Measurements from ENCODE around the gene SPACA4.
"Not testable (repeated sequence)": the region's sequence is repeated elsewhere in the genome, so short reads cannot be mapped to it uniquely, and the experiment has no call there.

SPACA4 gene

DNA sequence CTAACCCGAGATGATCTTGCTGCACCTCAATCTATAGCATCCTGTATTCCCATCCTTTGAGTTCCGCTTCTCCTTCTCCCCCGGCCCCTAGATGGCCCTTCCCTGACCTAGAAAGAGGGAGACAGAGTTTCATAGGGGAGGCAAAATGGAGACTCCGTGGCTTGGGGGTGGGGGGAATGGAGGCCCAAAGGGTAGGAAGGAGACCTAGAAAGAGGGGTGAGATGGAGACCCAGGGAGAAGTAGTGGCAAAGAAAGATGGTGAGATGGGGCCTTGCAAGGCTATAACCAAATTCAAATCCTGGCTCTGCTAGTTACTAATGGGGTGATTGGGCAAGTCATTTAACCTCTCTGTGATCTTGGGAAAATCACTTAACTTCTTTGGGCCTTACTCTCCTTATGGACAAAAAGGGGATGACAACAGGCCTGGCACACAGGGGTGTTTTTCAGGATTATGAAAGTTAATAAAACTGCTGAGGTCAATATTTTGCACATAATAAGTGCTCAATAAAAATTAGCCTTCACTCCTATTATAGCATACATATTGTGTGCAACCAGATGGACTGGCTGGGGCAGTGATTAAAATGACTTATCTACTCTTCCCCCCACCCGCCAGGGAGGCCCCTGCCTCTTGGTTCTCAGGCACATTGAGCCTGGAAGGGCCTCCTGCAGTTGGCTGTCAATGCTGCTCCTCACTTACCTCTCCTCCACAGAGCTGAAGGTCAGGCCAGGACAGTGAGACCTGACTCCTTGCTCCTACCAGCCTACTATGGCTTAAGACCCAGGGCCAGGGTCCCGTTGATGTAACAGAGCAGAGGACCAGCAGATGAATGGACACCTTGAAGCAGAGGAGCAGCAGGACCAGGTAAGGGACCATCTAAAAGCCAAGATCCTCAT lies 13.4 kb downstream of the SPACA4 start:
- DNase-seq = no peak

DNA sequence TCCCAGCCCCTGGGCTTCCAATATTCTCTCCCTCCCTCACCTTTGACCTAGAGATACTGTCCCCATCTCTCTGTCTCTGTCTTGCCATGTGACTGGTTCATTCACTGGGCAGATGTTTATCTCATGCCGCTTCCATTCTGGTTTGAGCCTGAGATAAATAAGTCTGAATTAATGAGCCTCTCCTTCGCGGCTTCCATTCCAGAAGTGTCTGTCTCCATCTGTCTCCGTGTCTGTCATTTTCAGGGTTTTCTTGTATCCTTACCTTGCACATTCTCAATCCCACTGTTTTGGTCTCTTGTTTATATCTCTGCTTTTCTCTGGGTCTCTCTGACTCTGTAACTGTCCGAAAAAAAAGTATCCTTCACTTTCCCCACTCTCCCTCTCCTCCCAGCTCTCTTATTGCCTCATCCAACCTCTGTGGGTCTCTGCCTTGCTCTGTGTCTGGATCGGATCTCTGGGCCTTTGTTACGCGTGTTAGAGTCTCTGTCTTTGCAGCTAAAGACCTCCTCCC lies 17.1 kb downstream of the SPACA4 start:
- DNase-seq = no peak

DNA sequence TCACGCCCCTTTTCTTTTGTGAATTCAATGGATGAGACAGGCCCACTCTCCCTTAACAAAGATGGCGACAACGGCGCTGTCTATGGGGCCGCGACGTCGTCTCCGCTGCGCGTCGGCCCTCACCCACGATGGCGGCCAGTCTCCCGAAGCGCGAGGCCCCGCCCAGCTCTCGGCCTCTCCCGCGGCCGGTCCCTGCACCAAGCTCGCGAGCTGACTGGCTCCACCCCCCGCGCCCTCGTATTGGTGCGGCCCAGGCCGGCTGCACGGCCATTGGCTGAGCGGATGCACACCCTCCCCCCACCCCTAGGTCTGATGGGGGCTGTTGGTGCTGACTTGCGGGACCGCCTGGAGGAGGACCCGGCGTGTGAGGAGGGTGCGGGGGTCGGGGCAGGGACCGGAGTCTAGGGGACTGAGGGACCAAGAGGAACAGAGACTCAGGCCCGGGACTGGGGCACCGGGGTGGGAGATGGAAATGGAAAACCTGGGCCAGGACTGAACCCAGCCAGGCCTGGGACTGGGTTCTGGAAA lies 17.6 kb downstream of the SPACA4 start:
- DNase-seq = peak; percentile 55

DNA sequence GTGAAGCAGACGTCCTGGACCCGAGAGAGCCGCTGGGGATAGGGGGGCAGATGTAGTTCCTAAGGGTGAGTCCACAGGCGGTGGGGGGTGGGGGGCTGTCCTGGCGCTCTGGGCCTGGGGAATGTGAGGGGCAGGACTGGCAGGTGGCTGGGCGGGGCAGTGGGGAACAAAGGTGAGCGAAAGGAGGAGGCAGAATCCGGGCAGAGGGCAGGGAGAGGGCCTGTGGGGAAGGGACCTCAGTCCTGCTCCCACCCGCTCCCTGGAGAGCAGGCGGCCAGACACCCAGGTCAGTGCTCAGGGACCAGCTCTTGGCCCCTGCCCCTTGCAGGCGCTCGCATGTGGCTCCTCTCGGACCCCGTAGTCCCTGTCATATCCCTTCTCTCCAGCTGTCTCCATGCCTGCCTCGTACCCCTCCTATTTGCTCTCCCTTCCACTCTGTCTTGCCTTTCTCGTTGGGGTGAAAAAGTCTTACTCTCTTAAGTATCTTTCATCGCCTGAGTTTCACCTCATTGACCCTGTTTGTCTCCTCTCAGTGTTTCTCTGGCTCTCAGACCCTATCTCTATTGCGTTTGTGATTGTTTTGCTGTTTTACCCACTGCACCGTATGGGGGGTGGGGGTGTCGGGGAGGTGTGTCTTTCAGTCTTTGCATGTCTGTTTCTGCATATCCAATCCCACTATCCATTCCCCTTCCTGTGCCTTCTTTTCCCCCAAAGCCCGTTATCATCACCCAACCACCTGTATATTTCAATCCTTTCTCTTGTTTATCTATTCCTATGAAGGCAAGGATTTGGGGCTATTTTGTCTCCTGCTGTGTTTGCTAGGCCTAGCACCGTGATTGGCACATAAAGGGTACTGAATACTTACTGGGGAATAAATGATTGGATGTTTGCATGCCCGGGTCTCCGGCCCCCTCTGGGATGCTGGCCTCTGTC lies 18.5 kb downstream of the SPACA4 start:
- DNase-seq = no peak

GRCh38 chr19:48625891-48626327 lies 19.4 kb downstream of the SPACA4 start:
- no peak for DNase-seq

DNA sequence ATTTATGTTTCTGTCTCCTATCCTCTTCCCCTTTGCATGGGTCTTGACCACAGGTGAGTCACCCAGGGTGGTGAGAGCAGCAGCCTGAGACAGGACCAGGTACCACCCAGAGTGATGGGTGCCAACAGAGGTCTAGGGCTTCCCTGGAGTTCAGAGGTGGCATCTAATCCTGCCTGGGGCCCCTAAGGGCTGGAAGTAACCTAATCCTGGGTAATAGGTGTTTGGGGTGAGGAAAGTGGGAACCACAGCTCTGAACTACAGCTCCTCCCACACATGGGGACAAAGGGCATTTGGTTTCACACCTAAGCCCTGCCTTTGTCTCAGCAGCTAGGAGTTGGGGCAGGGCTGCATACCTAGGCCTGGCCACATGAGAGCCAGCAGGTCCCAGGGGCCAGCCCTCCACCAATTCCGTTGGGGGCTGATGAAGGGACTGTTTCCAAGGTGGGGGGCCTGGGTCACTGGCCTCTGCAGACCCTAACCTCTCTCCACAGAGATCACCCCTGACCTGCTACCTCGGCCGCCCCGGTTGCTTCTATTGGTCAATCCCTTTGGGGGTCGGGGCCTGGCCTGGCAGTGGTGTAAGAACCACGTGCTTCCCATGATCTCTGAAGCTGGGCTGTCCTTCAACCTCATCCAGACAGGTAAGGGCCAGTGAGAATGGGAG lies 20.8 kb downstream of the SPACA4 start:
- no peak for DNase-seq

GRCh38 chr19:48627865-48628314 lies 21.3 kb downstream of the SPACA4 start:
- no peak for DNase-seq

DNA sequence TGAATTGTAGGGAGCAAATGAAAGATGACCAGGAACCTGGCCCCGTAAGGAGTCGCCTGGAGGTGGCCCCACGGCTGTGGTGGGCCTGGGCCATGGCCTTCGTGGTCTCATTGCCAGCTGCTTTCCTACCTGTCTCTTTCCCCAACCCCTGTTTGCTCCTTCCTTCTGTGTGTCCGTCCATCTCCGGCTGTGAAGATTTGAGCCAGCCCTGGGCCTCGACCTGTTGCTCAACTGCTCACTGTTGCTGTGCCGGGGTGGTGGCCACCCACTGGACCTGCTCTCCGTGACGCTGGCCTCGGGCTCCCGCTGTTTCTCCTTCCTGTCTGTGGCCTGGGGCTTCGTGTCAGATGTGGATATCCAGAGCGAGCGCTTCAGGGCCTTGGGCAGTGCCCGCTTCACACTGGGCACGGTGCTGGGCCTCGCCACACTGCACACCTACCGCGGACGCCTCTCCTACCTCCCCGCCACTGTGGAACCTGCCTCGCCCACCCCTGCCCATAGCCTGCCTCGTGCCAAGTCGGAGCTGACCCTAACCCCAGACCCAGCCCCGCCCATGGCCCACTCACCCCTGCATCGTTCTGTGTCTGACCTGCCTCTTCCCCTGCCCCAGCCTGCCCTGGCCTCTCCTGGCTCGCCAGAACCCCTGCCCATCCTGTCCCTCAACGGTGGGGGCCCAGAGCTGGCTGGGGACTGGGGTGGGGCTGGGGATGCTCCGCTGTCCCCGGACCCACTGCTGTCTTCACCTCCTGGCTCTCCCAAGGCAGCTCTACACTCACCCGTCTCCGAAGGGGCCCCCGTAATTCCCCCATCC lies 22.1 kb downstream of the SPACA4 start:
- DNase-seq = no peak

DNA sequence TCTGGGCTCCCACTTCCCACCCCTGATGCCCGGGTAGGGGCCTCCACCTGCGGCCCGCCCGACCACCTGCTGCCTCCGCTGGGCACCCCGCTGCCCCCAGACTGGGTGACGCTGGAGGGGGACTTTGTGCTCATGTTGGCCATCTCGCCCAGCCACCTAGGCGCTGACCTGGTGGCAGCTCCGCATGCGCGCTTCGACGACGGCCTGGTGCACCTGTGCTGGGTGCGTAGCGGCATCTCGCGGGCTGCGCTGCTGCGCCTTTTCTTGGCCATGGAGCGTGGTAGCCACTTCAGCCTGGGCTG lies 22.7 kb downstream of the SPACA4 start:
- no peak for DNase-seq

DNA sequence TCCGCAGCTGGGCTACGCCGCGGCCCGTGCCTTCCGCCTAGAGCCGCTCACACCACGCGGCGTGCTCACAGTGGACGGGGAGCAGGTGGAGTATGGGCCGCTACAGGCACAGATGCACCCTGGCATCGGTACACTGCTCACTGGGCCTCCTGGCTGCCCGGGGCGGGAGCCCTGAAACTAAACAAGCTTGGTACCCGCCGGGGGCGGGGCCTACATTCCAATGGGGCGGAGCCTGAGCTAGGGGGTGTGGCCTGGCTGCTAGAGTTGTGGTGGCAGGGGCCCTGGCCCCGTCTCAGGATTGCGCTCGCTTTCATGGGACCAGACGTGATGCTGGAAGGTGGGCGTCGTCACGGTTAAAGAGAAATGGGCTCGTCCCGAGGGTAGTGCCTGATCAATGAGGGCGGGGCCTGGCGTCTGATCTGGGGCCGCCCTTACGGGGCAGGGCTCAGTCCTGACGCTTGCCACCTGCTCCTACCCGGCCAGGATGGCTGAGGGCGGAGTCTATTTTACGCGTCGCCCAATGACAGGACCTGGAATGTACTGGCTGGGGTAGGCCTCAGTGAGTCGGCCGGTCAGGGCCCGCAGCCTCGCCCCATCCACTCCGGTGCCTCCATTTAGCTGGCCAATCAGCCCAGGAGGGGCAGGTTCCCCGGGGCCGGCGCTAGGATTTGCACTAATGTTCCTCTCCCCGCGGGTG lies 23.2 kb downstream of the SPACA4 start:
- DNase-seq = no peak

DNA sequence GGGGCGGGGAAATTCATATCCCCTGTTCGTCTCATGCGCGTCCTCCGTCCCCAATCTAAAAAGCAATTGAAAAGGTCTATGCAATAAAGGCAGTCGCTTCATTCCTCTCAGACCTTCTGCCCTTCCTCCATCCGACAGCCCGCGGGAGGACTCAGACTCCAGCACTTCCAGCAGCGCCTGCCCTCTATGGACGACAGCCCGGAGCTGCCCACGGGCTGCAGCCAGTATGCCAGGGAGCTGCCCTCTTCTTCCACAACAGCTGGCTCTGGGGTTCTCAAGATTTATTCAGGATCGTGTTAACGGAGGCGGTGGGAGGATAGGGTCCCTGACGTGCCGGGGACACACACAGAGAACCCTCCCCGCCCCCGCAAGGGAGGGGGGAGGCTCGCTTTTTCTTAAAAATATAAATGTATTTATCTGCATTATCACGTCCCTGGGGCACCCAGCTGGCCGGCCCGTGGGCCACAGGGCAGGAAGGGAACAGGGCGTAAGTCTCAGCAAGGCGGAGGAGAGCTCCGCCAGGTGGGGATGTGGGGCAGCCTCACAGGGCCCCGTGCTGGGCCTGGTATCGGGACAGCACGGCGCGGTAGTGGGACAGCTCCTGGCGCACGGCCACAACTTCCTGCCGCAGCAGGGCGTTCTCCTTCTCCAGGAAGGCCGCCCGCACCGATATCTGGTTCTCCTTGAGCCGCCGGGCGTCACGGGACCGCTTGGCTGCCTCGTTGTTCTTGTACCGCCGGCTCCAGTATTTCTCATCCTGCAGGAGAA lies 23.9 kb downstream of the SPACA4 start:
- no peak for DNase-seq

- DNase-seq = no peak
Observed at GRCh38 chr19:48631225-48631624, 24.7 kb downstream of the SPACA4 start.

DNA sequence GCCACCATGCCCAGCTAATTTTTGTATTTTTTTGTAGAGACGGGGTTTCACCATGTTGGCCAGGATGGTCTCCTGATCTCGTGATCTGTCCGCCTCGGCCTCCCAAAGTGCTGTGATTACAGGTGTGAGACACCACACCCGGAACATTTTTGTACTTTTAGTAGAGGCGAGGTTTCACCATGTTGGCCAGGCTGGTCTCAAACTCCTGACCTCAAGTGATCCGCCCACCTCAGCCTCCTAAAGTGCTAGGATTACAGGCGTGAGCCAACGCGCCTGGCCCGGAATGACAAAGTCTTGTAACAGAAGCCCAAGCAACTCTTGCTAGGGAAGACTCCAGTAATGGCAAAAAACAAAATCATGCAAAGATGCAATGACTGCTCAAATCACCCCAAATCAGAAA lies 25.7 kb downstream of the SPACA4 start:
- DNase-seq = not testable (repeated sequence)

DNA sequence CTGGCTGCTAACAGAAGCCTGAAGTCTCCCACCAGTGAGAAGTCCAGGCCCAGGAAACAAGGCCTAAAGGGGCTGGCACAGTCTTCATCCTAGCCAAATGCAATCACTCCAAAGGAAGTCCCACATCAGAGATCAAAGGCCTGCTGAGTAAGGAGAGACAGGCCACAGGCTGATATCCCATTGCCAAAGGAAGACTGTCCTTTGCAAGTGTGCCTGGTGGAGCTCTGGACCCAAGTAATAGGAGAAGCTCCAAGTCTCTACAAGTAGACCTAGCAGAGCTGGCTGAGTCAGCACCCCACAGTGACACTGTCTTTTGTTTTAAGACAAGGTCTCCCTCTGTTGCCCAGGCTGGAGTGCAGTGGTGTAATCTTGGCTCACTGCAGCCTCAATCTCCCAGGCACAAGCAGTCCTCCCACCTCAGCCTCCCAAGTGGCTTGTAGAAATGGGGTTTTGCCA lies 26.2 kb downstream of the SPACA4 start:
- DNase-seq = no peak

DNA sequence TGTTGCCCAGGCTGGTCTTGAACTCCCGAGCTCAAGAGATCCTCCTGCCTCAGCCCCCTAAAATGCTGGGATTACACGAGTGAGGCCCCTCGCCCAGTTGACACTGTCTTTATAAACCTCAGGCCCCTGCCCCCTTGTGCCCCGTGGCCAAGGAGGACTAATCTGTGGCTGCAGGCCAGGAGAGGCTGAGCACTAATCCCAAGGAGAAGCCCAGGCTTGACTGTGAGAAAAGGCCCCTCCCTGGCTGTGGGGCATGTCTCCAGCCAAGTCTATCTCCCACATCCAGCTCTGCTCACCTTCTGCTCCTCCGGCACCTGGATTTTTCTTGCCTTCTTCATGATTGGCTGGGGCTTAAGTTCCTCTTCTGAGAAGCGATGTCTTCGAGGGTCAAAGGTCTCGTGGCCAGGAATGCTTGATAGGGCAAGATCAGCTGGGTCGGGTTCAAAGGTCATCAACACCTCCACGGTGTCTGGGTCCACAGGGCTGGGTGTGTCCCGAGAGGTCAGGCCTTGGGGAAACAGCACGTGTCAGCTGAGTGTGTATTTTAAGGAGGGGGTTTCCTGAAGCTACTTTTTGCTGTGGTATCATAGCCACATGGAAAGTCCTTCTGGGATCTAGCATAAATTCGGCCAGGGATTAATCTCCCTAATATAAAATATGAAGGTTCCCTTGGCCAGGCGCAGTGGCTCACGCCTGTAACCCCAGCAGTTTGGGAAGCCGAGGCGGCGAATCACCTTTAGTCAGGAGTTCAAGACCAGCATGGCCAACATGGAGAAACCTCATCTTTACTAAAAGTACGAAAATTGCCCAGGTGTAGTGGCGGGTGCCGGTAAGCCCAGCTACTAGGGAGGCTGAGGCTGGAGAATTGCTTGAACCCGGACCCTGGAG lies 26.9 kb downstream of the SPACA4 start:
- DNase-seq = no peak

DNA sequence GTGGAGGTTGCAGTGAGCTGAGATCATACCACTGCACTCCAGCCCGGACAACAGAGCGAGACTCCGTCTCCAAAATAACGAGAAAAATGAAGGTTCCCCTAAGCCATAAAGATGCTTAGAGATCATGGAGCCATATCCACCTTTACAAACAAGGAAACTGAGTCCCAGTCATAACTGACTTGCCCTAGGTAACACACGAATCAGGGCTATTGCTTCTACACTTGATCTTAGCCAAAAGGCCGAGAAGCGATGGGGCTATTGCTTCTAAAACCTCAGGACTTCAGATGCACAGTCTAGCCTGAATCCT lies 27.4 kb downstream of the SPACA4 start:
- DNase-seq = no peak

DNA sequence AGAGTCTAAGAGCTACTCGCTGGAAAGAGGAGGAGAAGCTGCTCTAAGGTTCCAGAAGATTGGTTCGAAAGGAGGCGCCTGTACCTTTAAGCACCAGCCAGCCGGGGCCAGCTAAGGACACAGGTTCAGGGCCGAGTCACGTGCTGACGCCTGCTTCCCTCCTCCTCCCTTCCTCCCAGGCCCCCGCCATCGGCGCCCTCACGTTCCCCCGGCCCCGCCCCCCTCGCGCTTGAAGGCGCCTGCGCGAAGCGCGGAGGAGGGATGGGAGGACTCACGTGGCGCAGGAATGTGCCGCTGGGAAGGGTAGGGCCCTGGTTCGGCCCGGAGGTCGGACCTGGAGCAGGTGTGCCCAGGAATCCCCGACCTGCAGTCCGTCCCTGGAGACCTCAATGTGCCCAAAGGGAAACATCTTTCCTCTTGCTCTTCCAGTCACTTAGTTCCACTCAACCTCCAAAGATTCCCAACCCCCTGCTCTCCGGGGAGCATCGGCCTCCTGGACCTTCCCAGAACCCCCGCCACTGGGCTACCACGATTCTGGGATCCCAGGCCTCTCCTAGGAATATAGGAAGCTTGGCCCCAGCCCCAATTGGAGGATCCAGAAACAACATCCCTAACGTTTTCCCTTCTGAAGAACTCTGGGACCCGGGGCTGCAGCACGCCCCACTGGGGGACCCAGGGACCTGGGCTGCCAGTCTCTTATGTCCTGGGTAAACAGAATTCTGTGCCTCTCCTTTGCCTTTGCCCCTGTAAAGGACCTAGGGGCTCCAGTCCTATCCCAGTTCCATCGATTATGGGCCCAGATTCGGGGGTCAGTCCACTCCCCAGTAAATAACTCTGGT lies 28.1 kb downstream of the SPACA4 start:
- peak; percentile 80 for DNase-seq

DNA sequence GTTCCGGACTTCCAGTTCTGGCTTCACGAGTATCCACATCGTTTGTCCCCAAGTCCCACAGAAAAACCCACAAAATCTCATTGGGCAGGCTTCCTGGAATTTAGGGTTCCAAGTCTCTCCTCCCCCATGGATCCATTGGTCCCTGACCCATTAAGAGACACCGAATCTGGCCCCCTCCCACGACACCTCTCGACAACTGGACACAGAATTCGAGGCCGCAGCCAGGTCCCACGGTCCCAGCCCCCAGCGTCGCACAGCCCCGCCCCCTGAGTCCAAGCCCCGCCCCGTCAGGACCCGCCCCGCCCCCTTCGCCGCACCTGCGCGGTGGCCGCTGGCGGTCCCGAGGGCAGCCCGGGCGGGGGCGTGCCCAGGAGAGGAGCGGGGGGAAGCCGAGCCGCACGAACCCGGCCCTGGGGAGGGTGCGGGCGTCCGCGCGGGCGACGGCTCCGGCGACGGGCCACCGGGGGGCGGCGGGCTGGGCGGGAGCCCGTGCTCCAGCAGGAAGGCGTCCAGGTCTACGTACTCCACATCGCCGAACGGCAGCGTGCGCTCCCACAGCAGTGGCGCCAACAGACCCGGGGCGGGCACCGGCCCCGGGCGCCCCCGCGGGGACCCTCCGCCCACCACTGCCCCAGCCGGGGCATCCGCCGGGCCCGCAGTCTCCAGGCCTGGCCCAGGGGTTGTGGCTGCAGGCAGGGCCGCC lies 28.9 kb downstream of the SPACA4 start:
- DNase-seq = no peak
